GM10847 (cell line): ENCODE data around the gene SLX9.

Source experiments
- POLR2A ChIP-seq: IDR thresholded peaks from 2 replicates; pipeline ENCODE4 v1.6.1; 2011; ENCODE audit not compliant: insufficient read length; ENCODE audit errors: extremely low read depth

The SLX9 gene

GRCh38 chr21:45018131-45019075 lies 78.6 kb downstream of the SLX9 start:
- TF ChIP-seq POLR2A = no peak

DNA sequence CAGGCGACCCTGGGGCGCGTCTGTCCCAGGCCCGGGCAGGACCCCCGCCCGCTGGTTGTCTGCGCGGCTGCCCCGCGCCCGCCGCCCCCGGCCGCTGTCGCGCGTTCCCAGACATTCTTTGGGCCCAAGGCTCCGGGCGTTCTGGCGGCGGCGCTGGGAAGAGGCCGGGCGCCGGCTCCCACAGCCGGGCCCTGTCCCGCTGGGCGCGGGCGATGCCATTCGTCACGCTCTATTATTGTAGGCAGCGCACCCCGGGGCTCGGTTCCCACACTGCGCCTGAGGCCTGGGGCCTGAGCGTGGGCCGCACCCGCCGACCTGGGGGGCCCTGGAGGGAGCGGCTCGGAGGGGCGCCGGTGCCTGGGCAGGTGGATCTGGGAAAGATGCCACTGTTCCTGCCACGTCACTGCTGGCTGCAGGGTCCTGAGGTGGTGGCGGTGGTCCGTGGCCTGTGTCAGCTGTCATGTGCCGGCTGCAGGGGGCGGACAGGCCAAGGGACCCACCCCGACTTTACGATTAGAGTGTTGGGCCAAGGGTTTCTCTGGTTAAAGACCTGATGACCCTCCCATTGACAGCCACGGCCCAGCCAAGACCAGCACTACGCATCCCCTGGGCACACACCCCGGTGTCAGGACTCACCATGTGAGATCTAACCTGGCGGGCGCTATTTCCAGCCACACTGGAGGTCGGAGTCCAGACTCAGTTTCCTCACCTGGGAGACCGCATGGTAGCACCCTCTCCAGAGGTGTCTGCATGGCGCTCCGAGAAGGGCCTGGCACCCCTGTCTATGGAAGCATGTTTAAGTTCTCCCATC lies 79.5 kb downstream of the SLX9 start:
- no peak for TF ChIP-seq POLR2A

DNA sequence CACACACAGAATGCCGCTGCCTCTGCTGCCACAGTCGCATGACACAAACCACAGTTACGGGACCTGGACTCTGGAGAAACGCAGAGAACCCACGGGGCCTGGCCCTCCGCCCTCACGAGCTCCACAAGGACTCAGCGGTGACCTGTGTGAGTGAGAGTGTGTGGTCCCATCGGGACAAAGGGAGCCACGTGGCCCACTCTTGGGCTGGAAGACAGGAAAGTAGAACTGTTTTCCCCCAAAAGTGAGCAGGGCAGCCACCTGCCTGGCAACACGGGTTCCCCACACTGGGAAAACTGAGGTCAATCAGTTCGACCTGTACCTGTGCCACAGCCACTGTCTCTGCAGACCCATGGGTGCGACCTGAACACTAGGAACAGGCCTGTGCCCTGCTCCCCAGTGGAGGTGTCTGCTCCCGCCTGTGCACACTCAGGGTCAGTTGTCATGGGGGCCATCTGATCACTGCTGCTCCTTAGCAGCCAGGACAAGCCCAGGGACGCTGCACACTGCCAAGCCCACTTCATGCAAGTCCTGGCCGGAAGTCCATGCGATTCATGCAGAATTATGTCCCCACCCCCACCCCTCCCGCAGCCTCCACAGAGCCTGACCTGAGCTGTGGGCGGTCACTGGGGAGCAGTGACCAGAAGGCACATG lies 80.2 kb downstream of the SLX9 start:
- no peak for TF ChIP-seq POLR2A

DNA sequence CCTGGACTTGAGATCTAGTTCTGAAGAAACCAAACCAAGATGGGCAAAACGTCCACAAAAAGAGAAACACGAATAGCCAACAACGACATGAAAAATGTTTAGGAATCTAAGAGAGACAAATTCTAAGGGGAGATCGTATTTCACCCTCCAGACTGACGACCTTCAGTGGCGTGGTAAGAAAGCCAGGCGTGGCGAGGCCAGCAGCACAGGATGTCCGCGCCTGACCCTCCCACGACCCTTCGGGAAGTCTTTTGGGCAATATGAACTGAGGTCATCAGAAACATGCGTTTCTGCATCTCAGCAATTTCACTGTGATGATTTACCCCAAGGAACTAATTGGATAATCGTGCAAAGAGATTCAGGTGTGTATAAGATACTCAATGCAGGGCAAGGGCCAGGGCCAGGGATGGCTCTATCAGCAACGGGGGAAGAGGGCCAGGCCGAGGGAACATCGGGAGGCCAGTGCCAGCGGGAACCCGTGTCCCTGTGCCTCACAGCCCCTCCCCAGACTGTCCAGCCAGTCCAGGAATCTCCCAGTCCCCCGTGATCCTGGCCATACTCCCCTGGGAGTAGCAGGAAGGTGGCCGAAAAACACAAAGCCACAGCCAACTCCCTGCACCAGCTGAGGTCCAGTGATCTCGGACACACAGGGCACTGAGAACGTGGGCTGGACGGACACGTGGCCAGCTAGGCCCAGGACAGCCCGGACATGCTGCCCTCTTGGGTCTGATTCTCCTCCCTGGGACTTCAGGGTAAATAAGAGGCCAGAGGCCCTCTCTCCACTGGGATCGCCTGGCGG lies 81.0 kb downstream of the SLX9 start:
- no peak for TF ChIP-seq POLR2A

DNA sequence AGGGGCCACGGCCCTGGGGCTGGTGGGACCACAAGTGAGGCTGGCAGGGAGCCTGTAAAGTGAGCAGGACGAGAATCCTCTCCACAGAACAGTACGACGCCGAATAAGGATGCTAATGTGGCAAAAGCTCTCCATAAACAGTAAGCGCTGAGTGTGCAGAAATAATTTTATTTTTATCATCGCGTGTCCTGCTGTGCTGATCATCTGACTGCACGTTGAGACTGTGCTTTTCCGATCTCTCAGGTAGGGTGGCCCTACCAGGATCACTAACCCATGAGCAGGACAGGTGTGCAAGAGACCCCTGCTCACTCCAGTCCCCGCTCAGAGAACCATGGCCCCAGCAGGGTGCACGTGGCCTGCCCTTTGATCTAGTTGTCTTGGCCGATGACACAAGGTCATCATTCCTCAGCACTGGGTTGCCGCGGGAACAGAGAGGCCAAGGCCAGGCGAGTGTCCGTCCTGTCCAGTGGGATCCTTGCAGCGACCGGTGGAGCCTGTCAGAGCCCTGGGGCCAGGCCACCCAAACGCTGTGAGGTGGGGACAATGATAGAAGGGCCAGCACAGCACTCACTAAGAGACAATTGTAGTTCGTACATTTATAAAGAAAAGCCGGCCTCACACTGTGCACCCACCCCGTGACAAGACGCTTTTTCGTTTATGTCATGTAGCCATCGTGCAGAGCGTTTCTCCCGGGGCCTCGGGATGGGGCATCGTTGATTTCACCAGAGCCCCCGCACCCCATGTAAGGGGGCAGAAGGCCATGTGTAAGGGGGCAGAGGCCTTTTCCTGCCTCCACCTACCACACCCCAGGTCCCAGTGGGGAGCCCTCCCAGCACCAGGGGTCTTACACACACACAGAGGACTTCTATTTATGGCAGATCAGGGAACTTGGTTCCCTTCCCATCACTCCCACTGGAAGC lies 81.9 kb downstream of the SLX9 start:
- TF ChIP-seq POLR2A = no peak

DNA sequence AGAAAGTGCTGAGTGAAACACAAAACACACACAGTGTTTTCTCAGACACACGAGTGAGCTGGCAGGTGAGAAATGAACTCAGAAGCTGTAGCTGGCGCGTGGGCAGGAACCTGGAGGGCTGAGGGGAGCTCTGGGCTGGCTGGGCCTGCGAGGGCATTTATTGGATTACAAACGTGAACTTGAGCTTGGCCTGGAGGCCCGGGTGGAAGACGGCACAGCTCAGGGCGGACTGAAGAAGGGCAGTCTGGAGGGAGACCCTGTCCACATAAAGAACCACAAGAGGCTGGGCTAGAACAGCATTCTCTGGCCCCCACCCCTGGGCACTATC lies 82.5 kb downstream of the SLX9 start:
- TF ChIP-seq POLR2A = no peak

DNA sequence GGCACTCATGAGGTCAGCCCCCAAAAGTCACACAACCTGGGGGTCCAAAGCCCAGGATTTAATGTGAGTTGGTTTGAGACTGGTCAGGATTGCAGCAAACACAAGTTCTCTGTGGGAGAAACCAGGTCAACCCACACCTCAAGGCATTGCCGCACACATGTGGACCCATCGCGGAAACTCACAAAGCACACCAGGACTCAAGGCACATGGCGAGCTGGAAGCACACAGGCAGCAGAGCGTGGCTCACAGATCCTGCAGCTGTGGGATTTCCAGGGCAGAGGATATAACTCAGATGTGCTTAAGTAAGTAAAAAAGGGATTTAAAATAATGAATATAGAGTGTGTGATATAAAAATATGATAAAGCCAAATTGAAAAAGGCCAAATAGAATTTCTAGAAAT lies 82.9 kb downstream of the SLX9 start:
- TF ChIP-seq POLR2A = no peak

DNA sequence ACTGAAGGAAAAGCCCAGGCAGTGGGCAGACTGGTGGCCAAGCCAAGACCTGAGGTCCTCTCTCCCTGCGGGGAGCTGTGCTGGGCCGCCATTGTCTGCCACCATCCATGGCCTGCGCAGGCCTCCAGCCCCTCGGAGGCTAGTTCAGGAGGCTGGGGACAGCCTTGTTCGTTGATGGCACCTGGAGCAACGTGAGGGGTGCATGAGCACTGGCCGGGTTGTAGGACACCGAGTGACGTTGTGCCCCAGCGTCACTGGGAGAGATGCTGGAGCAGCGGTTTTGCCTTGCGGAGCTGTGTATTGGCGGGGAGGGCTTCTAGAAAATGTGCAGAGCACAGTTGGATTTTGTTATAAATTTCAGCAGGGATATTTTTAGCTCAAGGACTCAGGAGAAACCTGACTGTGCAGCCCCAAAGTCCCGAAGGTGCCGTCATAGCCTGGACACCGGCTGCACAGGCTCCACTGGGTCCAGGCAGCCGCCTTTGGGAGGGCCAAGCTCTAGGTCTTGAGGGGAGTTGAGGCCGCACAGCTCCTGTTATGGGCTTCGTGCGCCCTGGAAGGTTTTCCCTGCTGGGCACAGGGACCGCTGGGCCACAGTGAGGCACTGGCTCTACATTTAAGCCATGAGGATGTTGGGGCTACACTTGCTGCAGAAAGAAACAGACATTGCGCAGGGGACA lies 86.4 kb downstream of the SLX9 start:
- TF ChIP-seq POLR2A = no peak
